Stimulated activated naive B cell treated with anti-CD40 and anti-IgM and Interleukin-4, amounts not matched to agents 10 μg/mL and 1 μg/mL and 100 μg/mL, for 72 hours (primary cell): ENCODE data around the gene GK.
"Not testable (repeated sequence)": the region's sequence is repeated elsewhere in the genome, so short reads cannot be mapped to it uniquely, and the experiment has no call there.

ENCODE experiments used
- ATAC-seq, 2 donors: fragments of 150-1000 bp; cut with Tn5 transposase; replicated peaks; 2 replicates each; pipeline ENCODE4 v1.10.0; 2021; ENCODE audit warnings: moderate library complexity in 1 of 2
- DNase-seq: peaks from one replicate; pipeline ENCODE4 v3.0.0; 2021
- H3K27ac Mint-ChIP-seq: one replicate; pipeline ENCODE4 v1.8.0; 2022; ENCODE audit warnings: mild to moderate bottlenecking, mixed read lengths
- H3K27me3 Mint-ChIP-seq, 2 donors: one replicate each; pipeline ENCODE4 v1.8.0; 2022; ENCODE audit warnings: mixed read lengths in 2 of 2
- H3K36me3 Mint-ChIP-seq, 2 donors: one replicate each; pipeline ENCODE4 v1.8.0; 2022; ENCODE audit warnings: mixed read lengths in 2 of 2, mild to moderate bottlenecking in 1 of 2
- H3K4me1 Mint-ChIP-seq, 2 donors: one replicate each; pipeline ENCODE4 v1.8.0; 2022; ENCODE audit warnings: mixed read lengths in 2 of 2, mild to moderate bottlenecking in 1 of 2
- H3K4me3 Mint-ChIP-seq, 2 donors: one replicate each; pipeline ENCODE4 v1.8.0; 2022; ENCODE audit warnings: mild to moderate bottlenecking in 2 of 2, mixed read lengths in 2 of 2, moderate library complexity in 1 of 2
- H3K9me3 Mint-ChIP-seq, 2 donors: one replicate each; pipeline ENCODE4 v1.8.0; 2022; ENCODE audit warnings: mixed read lengths in 2 of 2, mild to moderate bottlenecking in 1 of 2

GK gene

DNA sequence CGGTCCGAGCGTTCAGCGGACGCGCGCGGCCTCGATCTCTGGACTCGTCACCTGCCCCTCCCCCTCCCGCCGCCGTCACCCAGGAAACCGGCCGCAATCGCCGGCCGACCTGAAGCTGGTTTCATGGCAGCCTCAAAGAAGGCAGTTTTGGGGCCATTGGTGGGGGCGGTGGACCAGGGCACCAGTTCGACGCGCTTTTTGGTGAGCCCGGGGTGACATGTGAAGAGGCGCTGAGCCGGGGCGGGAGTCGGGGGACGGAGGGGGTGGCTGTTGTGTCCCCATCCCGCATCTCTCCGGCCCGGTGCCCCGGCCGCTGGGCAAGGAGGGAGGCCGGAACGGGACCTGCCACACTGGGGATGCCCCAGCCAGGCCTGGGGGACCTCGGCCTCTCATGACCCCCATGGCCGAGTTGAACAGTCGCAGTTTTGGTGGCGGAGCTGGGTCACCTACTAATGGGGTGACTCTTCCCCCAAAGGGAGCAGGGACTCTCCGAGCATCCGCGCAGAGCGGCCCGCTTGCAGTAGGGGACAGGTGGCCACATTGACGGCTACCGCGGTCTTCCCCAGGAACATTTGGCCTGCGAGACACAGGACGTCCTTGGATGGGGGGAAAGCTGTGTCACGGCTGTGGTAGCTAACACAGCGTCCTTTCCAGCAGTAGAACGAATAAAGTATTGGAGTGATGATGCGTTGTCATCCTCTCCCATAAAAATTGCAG, at the start of gene GK:
TSS of gene GK (plus strand) at position 9 of the 717 bp plus-strand sequence. CDS start at position 124, 115 bp downstream.
- H3K27ac Mint-ChIP-seq, result peak within 1 kb of the TSS; percentile 96

DNA sequence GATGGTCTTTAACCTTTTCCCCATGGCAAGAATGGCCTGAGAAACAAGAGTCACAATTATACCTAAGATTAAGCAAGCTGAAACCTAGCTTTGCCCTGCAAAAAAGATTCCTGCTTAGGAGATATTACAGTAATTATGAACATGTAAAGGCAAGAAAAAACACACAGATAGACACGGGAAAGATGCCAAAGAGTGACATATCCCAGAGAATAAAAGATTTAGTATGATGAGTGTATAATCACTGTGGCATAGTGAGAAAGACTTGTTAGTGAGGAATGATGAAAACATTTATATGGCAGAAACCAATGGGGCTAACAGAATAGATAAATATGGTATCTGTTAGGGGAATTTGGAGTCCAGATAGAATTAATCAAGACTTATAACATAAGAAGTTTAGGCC, 46.1 kb upstream of the GK start:
- Mint-ChIP-seq H3K4me3 (no peak overlapping the region), H3K4me1 (no peaks in the 10 kb centered on the region), H3K9me3 (no peaks in the 10 kb centered on the region), H3K27ac (no peak overlapping the region), H3K27me3 (no peaks in the 10 kb centered on the region), H3K36me3 (no peaks in the 10 kb centered on the region)
- ATAC-seq, result no peak
- DNase-seq, result no peak

More for the DNA sequence above, at the start of gene GK:
- peak within 1 kb of the TSS; percentile 89 to 93 for H3K4me3 Mint-ChIP-seq
- H3K9me3 Mint-ChIP-seq, result no peaks in the 10 kb centered on the region
- H3K4me1 Mint-ChIP-seq, result peaks cover 17 to 42% of the 10 kb centered on the region in 2 donors
- peak; percentile 4 to 11 for ATAC-seq
- H3K27me3 Mint-ChIP-seq, result no peaks in the 10 kb centered on the region
- H3K36me3 Mint-ChIP-seq, result no peaks in the 10 kb centered on the region
- DNase-seq, result peak; percentile 13

DNA sequence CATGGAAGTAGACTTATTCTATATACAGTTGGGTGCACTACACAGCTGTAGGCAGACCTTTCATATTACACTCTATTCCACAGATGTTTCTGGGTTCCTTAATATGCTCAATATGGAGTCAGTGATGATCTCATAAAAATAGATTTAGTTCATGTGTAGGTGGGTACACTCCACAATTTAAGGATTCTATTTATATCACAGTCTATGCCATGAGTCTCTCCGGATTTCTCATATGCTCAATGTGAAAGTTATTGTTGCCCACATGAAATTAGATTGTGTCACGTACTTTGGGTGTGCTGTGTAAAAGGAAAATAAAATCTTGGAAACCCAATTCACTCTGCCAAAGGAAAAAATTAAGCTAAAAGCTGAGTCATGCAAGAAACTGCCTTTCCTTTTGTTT, 43.2 kb upstream of the GK start:
- Mint-ChIP-seq H3K36me3 (no peaks in the 10 kb centered on the region), H3K27ac (no peak overlapping the region), H3K4me1 (no peaks in the 10 kb centered on the region), H3K27me3 (no peaks in the 10 kb centered on the region), H3K4me3 (no peak overlapping the region), H3K9me3 (no peaks in the 10 kb centered on the region)
- DNase-seq, result no peak
- ATAC-seq, result no peak

DNA sequence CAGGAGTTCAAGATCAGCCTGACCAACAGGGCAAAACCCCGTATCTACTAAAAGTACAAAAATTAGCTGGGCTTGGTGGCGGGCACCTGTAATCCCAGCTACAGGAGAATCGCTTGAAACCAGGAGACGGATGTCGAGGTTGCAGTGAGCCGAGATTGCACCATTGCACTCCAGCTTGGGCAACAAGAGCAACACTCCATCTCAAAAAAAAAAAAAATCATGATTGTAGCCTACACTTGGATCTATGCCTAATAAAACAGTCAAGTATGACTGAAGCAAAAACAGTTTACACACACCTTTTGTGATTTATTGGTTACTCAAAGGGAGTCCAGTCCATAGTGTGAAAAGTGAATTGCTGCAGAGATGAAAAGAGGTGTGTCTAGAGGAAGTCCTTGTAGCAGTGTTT, 41.0 kb upstream of the GK start:
- Mint-ChIP-seq H3K4me1 (no peaks in the 10 kb centered on the region), H3K9me3 (peaks cover 0 to 3% of the 10 kb centered on the region in 2 donors), H3K27ac (no peak overlapping the region), H3K27me3 (no peaks in the 10 kb centered on the region), H3K36me3 (no peaks in the 10 kb centered on the region), H3K4me3 (no peak overlapping the region)
- DNase-seq (no peak), ATAC-seq (no peak)

DNA sequence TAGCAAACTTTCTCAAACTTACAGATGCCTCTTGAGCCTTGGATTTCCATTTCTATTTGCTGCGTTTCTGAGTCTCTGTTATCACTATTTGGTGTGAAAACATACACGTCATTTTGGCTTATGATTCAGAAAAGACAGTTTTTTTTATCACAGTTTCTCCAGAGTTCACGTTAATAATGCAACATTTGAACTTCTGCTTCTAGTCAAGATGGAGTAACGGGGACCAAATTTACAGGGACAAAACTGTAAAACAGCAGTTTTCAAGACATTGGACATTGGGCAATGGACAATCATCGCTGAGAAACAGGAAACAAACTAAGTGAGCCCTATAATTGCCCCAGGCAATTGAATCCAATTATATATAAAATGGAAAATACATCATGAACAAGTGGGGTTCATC, 39.5 kb upstream of the GK start:
- H3K36me3 Mint-ChIP-seq, result no peaks in the 10 kb centered on the region
- peaks cover 0 to 2% of the 10 kb centered on the region in 2 donors for H3K4me1 Mint-ChIP-seq
- no peaks in the 10 kb centered on the region for H3K27me3 Mint-ChIP-seq
- no peak overlapping the region for H3K27ac Mint-ChIP-seq
- DNase-seq, result no peak
- ATAC-seq, result no peak
- peaks cover 0 to 3% of the 10 kb centered on the region in 2 donors for H3K9me3 Mint-ChIP-seq
- H3K4me3 Mint-ChIP-seq, result no peak overlapping the region

DNA sequence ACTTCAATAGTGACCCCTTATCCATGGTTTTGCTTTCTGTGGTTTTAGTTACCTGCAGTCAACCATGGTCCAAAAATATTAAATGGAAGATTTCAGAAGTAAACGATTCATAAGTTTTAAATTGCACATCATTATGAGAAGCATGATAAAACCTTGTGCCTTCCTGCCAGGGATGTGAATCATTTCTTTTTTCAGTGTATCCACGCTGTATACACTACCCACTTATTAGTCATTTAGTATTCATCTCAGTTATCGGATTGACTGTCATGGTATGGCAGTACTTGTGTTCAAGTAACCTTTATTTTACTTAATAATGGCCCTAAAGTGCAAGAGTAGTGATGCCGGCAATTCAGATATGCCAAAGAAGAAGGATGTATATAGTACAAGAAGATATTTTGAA, 38.0 kb upstream of the GK start:
- H3K36me3 Mint-ChIP-seq, result no peaks in the 10 kb centered on the region
- ATAC-seq, result peak in 1 of 2 donors; percentile 27
- peaks cover 0 to 2% of the 10 kb centered on the region in 2 donors for H3K4me1 Mint-ChIP-seq
- H3K9me3 Mint-ChIP-seq, result peaks cover 0 to 3% of the 10 kb centered on the region in 2 donors
- no peaks in the 10 kb centered on the region for H3K27me3 Mint-ChIP-seq
- no peak for DNase-seq
- no peak overlapping the region for H3K4me3 Mint-ChIP-seq
- no peak overlapping the region for H3K27ac Mint-ChIP-seq

DNA sequence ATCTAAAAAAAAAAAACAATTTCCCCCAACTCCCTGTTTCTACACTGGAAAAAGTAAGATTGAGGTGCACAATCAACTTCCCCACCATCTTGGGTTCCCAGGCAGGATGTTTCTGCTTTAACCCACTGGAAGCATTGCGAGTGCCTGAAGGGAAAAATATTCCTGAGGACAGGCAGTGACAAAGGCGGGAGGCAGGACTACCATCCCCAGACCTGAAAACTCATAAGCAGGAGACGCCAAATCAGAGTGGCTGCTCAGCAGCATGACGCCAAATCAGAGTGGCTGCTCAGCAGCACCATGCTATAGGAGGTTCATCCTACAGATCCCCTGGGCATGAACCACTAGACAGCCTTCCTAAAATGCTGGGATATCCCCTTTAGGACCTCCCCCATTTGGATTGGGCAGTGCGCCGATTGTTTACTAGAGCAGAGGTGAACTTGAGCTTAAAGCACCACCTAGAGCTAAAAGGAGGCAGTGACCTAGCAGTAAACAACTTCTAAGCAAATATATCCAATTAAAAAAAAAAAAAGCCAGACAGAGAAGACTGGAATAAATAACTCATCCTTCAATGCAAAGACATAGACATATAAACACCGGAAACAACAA, 35.0 kb upstream of the GK start:
- Mint-ChIP-seq H3K36me3 (peaks cover 4% of the 10 kb centered on the region in 2 donors), H3K27ac (no peak overlapping the region), H3K27me3 (no peaks in the 10 kb centered on the region), H3K4me3 (no peak overlapping the region), H3K4me1 (peaks cover 0 to 2% of the 10 kb centered on the region in 2 donors), H3K9me3 (peaks cover 0 to 17% of the 10 kb centered on the region in 2 donors)
- ATAC-seq, result peak in 1 of 2 donors; percentile 53
- DNase-seq, result no peak

DNA sequence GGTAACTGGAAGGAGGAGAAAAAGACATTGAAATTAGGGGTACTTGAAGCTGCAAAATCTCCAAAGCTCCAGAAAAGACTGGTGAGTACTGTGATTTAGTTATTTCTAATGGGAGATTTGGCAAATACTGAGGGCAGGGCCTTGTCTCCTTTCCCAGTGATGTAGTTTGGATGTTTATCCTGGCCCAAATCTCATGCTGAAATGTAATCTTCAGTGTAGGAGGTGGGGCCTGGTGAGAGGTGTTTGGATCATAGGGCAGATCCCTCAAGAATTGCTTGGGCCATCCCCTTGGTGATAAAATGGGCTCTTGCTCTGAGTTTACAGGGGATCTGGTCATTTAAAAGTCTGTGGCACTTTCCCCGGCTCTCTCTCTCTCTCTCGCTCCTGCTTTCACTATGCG, 33.1 kb upstream of the GK start:
- no peak for DNase-seq
- Mint-ChIP-seq H3K36me3 (peaks cover 4% of the 10 kb centered on the region in 2 donors), H3K27me3 (no peaks in the 10 kb centered on the region), H3K4me3 (no peak overlapping the region), H3K27ac (no peak overlapping the region), H3K4me1 (peaks cover 0 to 2% of the 10 kb centered on the region in 2 donors), H3K9me3 (peaks cover 0 to 20% of the 10 kb centered on the region in 2 donors)
- ATAC-seq, result no peak

DNA sequence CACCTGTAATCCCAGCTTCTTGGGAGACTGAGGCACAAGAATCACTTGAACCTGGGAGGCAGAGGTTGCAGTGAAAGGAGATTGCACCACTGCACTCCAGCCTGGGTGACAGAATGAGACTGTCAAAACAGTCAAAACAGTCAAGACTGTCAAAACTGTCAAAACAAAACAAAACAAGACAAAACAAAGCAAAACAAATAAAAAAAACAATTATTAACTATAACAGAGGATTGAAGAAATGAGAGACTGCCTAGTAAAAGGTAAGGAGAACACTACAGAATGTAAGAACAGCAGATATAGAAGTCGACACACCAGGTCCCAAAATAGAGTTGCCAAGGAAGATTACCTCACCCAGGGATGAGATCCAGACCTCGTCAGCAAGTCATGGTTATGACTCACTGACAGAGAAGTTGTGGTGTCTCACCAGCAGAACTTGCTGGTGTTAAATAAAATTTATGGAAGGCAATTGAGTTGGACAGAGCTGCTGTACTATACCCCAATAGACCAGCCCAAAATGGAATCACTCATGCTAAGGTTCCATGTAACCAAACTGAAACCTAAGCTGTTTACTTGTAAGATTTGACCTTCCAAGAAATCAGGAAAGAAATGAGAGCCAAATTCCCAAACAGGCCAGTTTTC, 32.1 kb upstream of the GK start:
- peaks cover 0 to 20% of the 10 kb centered on the region in 2 donors for H3K9me3 Mint-ChIP-seq
- no peak overlapping the region for H3K27ac Mint-ChIP-seq
- H3K27me3 Mint-ChIP-seq, result no peaks in the 10 kb centered on the region
- no peak overlapping the region for H3K4me3 Mint-ChIP-seq
- DNase-seq (no peak), ATAC-seq (no peak)
- H3K4me1 Mint-ChIP-seq, result peaks cover 0 to 2% of the 10 kb centered on the region in 2 donors
- peaks cover 4% of the 10 kb centered on the region in 2 donors for H3K36me3 Mint-ChIP-seq

DNA sequence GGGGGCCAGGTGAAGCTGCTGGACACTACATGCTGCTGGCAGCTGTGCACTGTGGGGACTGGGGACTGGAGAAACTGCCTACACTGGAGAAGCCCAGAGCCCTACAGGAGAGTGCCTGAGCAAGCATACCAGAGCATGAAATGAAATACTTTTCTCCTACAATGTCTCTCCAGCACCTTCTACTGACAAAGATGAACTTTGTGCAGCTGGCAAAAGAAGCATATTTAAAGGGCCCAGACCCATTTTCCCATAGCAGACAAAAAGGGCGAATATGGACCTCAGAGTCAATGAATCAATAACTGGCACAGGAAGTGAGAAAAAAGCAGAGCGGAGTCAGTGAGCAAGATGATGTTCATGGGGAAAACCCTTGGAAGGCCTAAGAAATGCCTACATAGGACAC, 30.9 kb upstream of the GK start:
- no peak overlapping the region for H3K4me3 Mint-ChIP-seq
- H3K9me3 Mint-ChIP-seq, result peaks cover 0 to 17% of the 10 kb centered on the region in 2 donors
- peaks cover 4% of the 10 kb centered on the region in 2 donors for H3K36me3 Mint-ChIP-seq
- no peak overlapping the region for H3K27ac Mint-ChIP-seq
- ATAC-seq, result no peak
- peaks cover 0 to 2% of the 10 kb centered on the region in 2 donors for H3K4me1 Mint-ChIP-seq
- DNase-seq, result no peak
- no peaks in the 10 kb centered on the region for H3K27me3 Mint-ChIP-seq

DNA sequence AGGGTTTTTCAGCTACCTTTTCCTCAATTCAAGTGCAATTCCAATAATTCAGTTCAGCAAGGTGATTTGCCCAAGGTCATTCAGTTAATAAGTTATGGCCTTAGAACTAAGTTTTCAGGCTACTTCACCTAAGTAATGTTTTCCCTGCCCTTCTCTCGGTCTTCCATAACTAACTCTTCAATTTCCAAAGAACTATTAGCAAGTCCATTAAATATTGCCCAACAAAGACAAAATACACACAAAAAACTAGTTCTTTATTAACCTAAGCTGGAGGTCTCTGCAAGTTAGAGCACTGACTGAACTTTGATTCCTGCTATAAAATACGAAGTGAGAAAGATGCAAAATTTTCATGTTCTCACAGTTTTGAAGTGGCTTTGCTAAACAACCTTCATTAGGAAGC, 26.8 kb upstream of the GK start:
- Mint-ChIP-seq H3K4me3 (no peak overlapping the region), H3K36me3 (peaks cover 1 to 4% of the 10 kb centered on the region in 2 donors), H3K4me1 (no peaks in the 10 kb centered on the region), H3K9me3 (peaks cover 0 to 12% of the 10 kb centered on the region in 2 donors), H3K27me3 (no peaks in the 10 kb centered on the region), H3K27ac (no peak overlapping the region)
- ATAC-seq (no peak), DNase-seq (no peak)

DNA sequence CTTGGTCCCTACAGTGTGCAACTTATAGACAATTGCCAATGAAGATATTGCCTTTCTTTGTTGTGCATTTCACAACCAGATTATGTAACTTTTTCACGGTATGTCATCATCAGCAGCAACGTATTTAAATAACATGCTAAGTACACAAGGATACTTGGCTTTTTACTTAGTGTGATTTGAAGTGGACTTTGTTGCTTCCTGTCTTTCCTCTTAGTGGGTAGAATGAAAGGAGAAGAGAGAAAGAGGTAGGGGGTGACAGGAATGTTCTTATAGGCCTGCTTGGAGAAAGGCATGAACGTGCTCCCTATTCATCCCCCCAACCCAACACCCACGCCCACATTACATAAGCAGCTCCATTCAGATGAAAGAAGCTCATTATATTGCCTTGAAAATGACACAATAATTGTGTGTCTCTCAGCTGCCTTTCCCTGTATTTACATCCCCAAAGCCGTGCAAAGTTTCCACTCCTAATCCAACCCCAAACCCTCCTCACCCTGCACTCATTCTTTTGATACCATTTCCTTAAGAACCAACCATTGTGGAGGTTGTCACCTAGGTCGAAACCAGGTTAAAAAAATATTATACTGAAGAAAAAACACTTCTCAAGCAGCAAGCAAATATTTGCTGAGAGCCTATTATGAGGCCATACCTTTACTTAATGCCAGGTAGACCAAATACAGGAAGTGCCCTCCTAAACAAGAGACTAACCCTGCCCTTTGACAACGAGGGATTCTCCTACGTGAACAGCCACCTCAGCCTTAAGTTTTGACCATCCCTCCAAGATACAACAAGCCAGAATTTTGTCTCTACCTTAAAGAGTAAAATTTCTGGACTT, 25.2 kb upstream of the GK start:
- H3K9me3 Mint-ChIP-seq, result peaks cover 0 to 5% of the 10 kb centered on the region in 2 donors
- ATAC-seq (no peak), DNase-seq (no peak)
- H3K36me3 Mint-ChIP-seq, result no peaks in the 10 kb centered on the region
- H3K4me1 Mint-ChIP-seq, result no peaks in the 10 kb centered on the region
- H3K27me3 Mint-ChIP-seq, result no peaks in the 10 kb centered on the region
- H3K4me3 Mint-ChIP-seq, result no peak overlapping the region
- no peak overlapping the region for H3K27ac Mint-ChIP-seq

DNA sequence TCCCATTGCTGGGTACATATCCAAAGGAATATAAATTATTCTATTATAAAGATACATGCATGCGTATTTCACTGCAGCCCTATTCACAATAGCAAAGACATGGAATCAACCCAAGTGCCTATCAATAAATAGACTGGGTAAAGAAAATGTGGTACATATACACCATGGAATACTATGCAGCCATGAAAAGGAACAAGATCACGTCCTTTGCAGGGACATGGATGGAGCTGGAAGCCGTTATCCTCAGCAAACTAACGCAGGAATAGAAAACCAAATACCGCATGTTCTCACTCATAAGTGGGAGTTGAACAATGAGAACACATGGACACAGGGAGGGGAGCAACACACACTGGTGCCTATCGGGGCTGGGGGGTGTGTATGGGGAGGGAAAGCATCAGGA, 19.2 kb upstream of the GK start:
- peaks cover 4 to 13% of the 10 kb centered on the region in 2 donors for H3K4me1 Mint-ChIP-seq
- not testable (repeated sequence) for H3K27ac Mint-ChIP-seq, ATAC-seq, H3K27me3 Mint-ChIP-seq, DNase-seq, H3K4me3 Mint-ChIP-seq, H3K36me3 Mint-ChIP-seq, H3K9me3 Mint-ChIP-seq

DNA sequence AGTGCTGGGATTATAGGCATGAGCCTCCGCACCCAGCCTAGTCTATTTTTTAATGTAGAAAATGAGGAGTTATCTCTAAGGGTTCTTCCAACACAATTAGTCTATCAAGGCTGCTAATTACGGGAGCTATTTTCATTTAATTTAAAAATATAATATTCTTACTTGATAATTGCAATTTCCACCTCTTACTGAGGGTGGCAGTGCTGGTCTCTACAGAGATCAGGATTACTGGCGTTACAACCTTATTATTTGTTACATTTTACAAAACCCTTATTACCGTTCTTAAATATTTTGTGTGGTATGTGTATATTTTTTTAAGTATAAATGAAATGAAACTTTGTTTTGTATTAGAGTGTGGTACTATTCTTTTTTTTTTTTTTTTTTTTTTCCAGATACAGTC, 17.6 kb upstream of the GK start:
- H3K4me3 Mint-ChIP-seq, result no peak overlapping the region
- no peak overlapping the region for H3K27ac Mint-ChIP-seq
- H3K36me3 Mint-ChIP-seq, result no peaks in the 10 kb centered on the region
- DNase-seq (no peak), ATAC-seq (no peak)
- no peaks in the 10 kb centered on the region for H3K27me3 Mint-ChIP-seq
- peaks cover 0 to 2% of the 10 kb centered on the region in 2 donors for H3K9me3 Mint-ChIP-seq
- peaks cover 4 to 13% of the 10 kb centered on the region in 2 donors for H3K4me1 Mint-ChIP-seq
